OCI-LY3 (cell line): ENCODE measurements around the gene SSBP2.

Source experiments
- EZH2phosphoT487 ChIP-seq: fragments of 200-600 bp; shearing (Covaris generic); IDR thresholded peaks from 2 replicates; pipeline ENCODE4 v1.6.1; 2018; ENCODE audit warnings: antibody characterized with exemption, mixed run types, low read depth
- TF ChIP-seq, protein P1 (sequence below): fragments of 200-600, 300-600 bp; sonication (generic); IDR thresholded peaks from 2 replicates; pipeline ENCODE4 v1.5.1; 2014; ENCODE audit warnings: antibody characterized with exemption, low read length, low read depth

- TF ChIP-seq, protein P1, sequence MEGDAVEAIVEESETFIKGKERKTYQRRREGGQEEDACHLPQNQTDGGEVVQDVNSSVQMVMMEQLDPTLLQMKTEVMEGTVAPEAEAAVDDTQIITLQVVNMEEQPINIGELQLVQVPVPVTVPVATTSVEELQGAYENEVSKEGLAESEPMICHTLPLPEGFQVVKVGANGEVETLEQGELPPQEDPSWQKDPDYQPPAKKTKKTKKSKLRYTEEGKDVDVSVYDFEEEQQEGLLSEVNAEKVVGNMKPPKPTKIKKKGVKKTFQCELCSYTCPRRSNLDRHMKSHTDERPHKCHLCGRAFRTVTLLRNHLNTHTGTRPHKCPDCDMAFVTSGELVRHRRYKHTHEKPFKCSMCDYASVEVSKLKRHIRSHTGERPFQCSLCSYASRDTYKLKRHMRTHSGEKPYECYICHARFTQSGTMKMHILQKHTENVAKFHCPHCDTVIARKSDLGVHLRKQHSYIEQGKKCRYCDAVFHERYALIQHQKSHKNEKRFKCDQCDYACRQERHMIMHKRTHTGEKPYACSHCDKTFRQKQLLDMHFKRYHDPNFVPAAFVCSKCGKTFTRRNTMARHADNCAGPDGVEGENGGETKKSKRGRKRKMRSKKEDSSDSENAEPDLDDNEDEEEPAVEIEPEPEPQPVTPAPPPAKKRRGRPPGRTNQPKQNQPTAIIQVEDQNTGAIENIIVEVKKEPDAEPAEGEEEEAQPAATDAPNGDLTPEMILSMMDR: no peak
- no peak for TF ChIP-seq EZH2phosphoT487
These were observed 217.1 kb downstream of the SSBP2 start for GRCh38 chr5:81533629-81534405.
